Dendritic cell treated with granulocyte-macrophage colony-stimulating factor and Interleukin-4, amounts not matched to agents 40 ng/mL and 50 ng/mL, for 4 days (primary cell): ENCODE results near the gene FTCD.
"Not testable (repeated sequence)": the region's sequence is repeated elsewhere in the genome, so short reads cannot be mapped to it uniquely, and the experiment has no call there.

Experiments
- H3K27ac Mint-ChIP-seq: one replicate; pipeline ENCODE4 v1.8.0; 2022; ENCODE audit warnings: mild to moderate bottlenecking, mixed read lengths
- H3K27me3 Mint-ChIP-seq: one replicate; pipeline ENCODE4 v1.8.0; 2022; ENCODE audit warnings: mild to moderate bottlenecking, mixed read lengths
- H3K36me3 Mint-ChIP-seq: one replicate; pipeline ENCODE4 v1.8.0; 2022; ENCODE audit warnings: low read depth, mixed read lengths
- H3K4me1 Mint-ChIP-seq: one replicate; pipeline ENCODE4 v1.8.0; 2022; ENCODE audit warnings: low read depth, mixed read lengths
- H3K4me3 Mint-ChIP-seq: one replicate; pipeline ENCODE4 v1.8.0; 2022; ENCODE audit warnings: mild to moderate bottlenecking, moderate library complexity, mixed read lengths
- H3K9me3 Mint-ChIP-seq: one replicate; pipeline ENCODE4 v1.8.0; 2022; ENCODE audit warnings: mixed read lengths
- intact Hi-C: fragments of 100-400 bp; cut with micrococcal nuclease; formaldehyde crosslinking; loops from one replicate; pipeline ENCODE4 v1.15.0; 2022

The FTCD gene

GRCh38 chr21:46171585-46171984 lies 16.2 kb upstream of the FTCD start:
- Mint-ChIP-seq H3K9me3 (peaks cover 20% of the 10 kb centered on the region), H3K4me1 (no peaks in the 10 kb centered on the region), H3K27ac (no peak overlapping the region), H3K27me3 (peaks cover 1% of the 10 kb centered on the region), H3K36me3 (no peaks in the 10 kb centered on the region), H3K4me3 (no peak overlapping the region)
- intact Hi-C loops, result no loop called here

GRCh38 chr21:46170436-46171193 lies 15.2 kb upstream of the FTCD start:
- H3K27me3 Mint-ChIP-seq, H3K4me3 Mint-ChIP-seq, H3K27ac Mint-ChIP-seq, intact Hi-C loops, H3K36me3 Mint-ChIP-seq, H3K4me1 Mint-ChIP-seq: not testable (repeated sequence)
- H3K9me3 Mint-ChIP-seq, result peaks cover 16% of the 10 kb centered on the region

- H3K27me3 Mint-ChIP-seq, result no peaks in the 10 kb centered on the region
- peaks cover 3% of the 10 kb centered on the region for H3K9me3 Mint-ChIP-seq
- no peaks in the 10 kb centered on the region for H3K36me3 Mint-ChIP-seq
- intact Hi-C loops, result no loop called here
- no peaks in the 10 kb centered on the region for H3K4me1 Mint-ChIP-seq
- H3K27ac Mint-ChIP-seq, result no peak overlapping the region
- no peak overlapping the region for H3K4me3 Mint-ChIP-seq
Measured at GRCh38 chr21:46168659-46169386, 13.4 kb upstream of the FTCD start.

- Mint-ChIP-seq H3K27me3 (no peaks in the 10 kb centered on the region), H3K36me3 (no peaks in the 10 kb centered on the region), H3K9me3 (no peaks in the 10 kb centered on the region), H3K4me3 (no peak overlapping the region), H3K4me1 (no peaks in the 10 kb centered on the region), H3K27ac (no peak overlapping the region)
- intact Hi-C loops, result no loop called here
Measured at GRCh38 chr21:46168238-46168637, 12.9 kb upstream of the FTCD start.

GRCh38 chr21:46165098-46165497 lies 9.7 kb upstream of the FTCD start:
- Mint-ChIP-seq H3K27ac (no peak overlapping the region), H3K4me1 (no peaks in the 10 kb centered on the region), H3K9me3 (no peaks in the 10 kb centered on the region), H3K36me3 (peaks cover 5% of the 10 kb centered on the region), H3K27me3 (no peaks in the 10 kb centered on the region), H3K4me3 (no peak overlapping the region)
- intact Hi-C loops, result no loop called here

- H3K4me1 Mint-ChIP-seq, result no peaks in the 10 kb centered on the region
- peaks cover 5% of the 10 kb centered on the region for H3K36me3 Mint-ChIP-seq
- intact Hi-C loops, result no loop called here
- H3K27ac Mint-ChIP-seq, result no peak overlapping the region
- no peaks in the 10 kb centered on the region for H3K27me3 Mint-ChIP-seq
- no peaks in the 10 kb centered on the region for H3K9me3 Mint-ChIP-seq
- no peak overlapping the region for H3K4me3 Mint-ChIP-seq
Measured at GRCh38 chr21:46163380-46163779, 8.0 kb upstream of the FTCD start.

GRCh38 chr21:46161633-46162592 lies 6.5 kb upstream of the FTCD start:
- Mint-ChIP-seq H3K27ac (no peak overlapping the region), H3K9me3 (no peaks in the 10 kb centered on the region), H3K36me3 (peaks cover 5% of the 10 kb centered on the region), H3K27me3 (no peaks in the 10 kb centered on the region), H3K4me1 (no peaks in the 10 kb centered on the region), H3K4me3 (no peak overlapping the region)
- intact Hi-C loops, result no loop called here

GRCh38 chr21:46160907-46161632 lies 5.7 kb upstream of the FTCD start:
- H3K27ac Mint-ChIP-seq, result no peak overlapping the region
- no peaks in the 10 kb centered on the region for H3K9me3 Mint-ChIP-seq
- H3K27me3 Mint-ChIP-seq, result no peaks in the 10 kb centered on the region
- H3K36me3 Mint-ChIP-seq, result peaks cover 5% of the 10 kb centered on the region
- H3K4me1 Mint-ChIP-seq, result no peaks in the 10 kb centered on the region
- intact Hi-C loops, result no loop called here
- no peak overlapping the region for H3K4me3 Mint-ChIP-seq

GRCh38 chr21:46160657-46160906 lies 5.2 kb upstream of the FTCD start:
- Mint-ChIP-seq H3K36me3 (peaks cover 5% of the 10 kb centered on the region), H3K9me3 (no peaks in the 10 kb centered on the region), H3K4me1 (no peaks in the 10 kb centered on the region), H3K27ac (no peak overlapping the region), H3K4me3 (no peak overlapping the region), H3K27me3 (no peaks in the 10 kb centered on the region)
- intact Hi-C loops, result no loop called here

- intact Hi-C loops, result no loop called here
- H3K27me3 Mint-ChIP-seq, result no peaks in the 10 kb centered on the region
- no peak overlapping the region for H3K27ac Mint-ChIP-seq
- H3K9me3 Mint-ChIP-seq, result no peaks in the 10 kb centered on the region
- no peak overlapping the region for H3K4me3 Mint-ChIP-seq
- no peaks in the 10 kb centered on the region for H3K4me1 Mint-ChIP-seq
- H3K36me3 Mint-ChIP-seq, result peaks cover 5% of the 10 kb centered on the region
Measured at GRCh38 chr21:46159841-46160656, 4.7 kb upstream of the FTCD start.

GRCh38 chr21:46159390-46159789 lies 4.0 kb upstream of the FTCD start:
- intact Hi-C loops, result no loop called here
- no peaks in the 10 kb centered on the region for H3K27me3 Mint-ChIP-seq
- H3K36me3 Mint-ChIP-seq, result peaks cover 5% of the 10 kb centered on the region
- H3K27ac Mint-ChIP-seq, result no peak overlapping the region
- no peaks in the 10 kb centered on the region for H3K9me3 Mint-ChIP-seq
- H3K4me3 Mint-ChIP-seq, result no peak overlapping the region
- H3K4me1 Mint-ChIP-seq, result no peaks in the 10 kb centered on the region

GRCh38 chr21:46158666-46159300 lies 3.4 kb upstream of the FTCD start:
- no peak overlapping the region for H3K4me3 Mint-ChIP-seq
- no peaks in the 10 kb centered on the region for H3K9me3 Mint-ChIP-seq
- H3K36me3 Mint-ChIP-seq, result peaks cover 5% of the 10 kb centered on the region
- H3K27me3 Mint-ChIP-seq, result no peaks in the 10 kb centered on the region
- intact Hi-C loops, result no loop called here
- no peak overlapping the region for H3K27ac Mint-ChIP-seq
- no peaks in the 10 kb centered on the region for H3K4me1 Mint-ChIP-seq

- Mint-ChIP-seq H3K4me3 (no peak overlapping the region), H3K36me3 (peaks cover 5% of the 10 kb centered on the region), H3K9me3 (no peaks in the 10 kb centered on the region), H3K27me3 (no peaks in the 10 kb centered on the region), H3K4me1 (no peaks in the 10 kb centered on the region), H3K27ac (no peak overlapping the region)
- intact Hi-C loops, result no loop called here
Measured at GRCh38 chr21:46157987-46158451, 2.6 kb upstream of the FTCD start.
